WTC11 (cell line): Measurements from ENCODE around the gene MEIKIN. TPM values are rescaled to one million over a fixed set of nuclear protein-coding genes. Genes with fewer than 3 reads are reported as not detected.

ENCODE experiments used
- ATAC-seq: fragments of 200-7000 bp; cut with Tn5 transposase; 2 replicates; pipeline ENCODE4 v1.10.0; 2021; ENCODE audit warnings: mild to moderate bottlenecking, moderate library complexity
- CTCF ChIA-PET: fragments of 300-600 bp; sonication (Branson Sonifier 250); formaldehyde crosslinking; loops from one replicate; lab custom pipeline; 2021; ENCODE audit warnings: antibody characterized with exemption; lab: Charles Lee
- POLR2A ChIA-PET: fragments of 350-600 bp; sonication (Branson Sonifier 250); formaldehyde crosslinking; loops from one replicate; lab custom pipeline; 2021; ENCODE audit warnings: antibody characterized with exemption; lab: Charles Lee
- DNase-seq: peaks from one replicate; pipeline ENCODE4 v3.0.0; 2021; ENCODE audit warnings: low spot score
- H3K27ac Mint-ChIP-seq: 2 replicates; pipeline ENCODE4 v1.8.0; 2021; ENCODE audit warnings: mixed read lengths
- H3K27me3 Mint-ChIP-seq: 2 replicates; pipeline ENCODE4 v1.8.0; 2021; ENCODE audit warnings: low read depth, mild to moderate bottlenecking, moderate library complexity, mixed read lengths
- H3K36me3 Mint-ChIP-seq: 2 replicates; pipeline ENCODE4 v1.8.0; 2021; ENCODE audit warnings: mixed read lengths
- H3K4me1 Mint-ChIP-seq: 2 replicates; pipeline ENCODE4 v1.8.0; 2022; ENCODE audit warnings: mixed read lengths
- H3K4me3 Mint-ChIP-seq: 2 replicates; pipeline ENCODE4 v1.8.0; 2021; ENCODE audit warnings: mild to moderate bottlenecking, moderate library complexity, mixed read lengths
- H3K9me3 Mint-ChIP-seq: 2 replicates; pipeline ENCODE4 v1.8.0; 2021; ENCODE audit warnings: mixed read lengths
- E2F5 ChIP-seq: sonication (generic); formaldehyde crosslinking; IDR thresholded peaks from 2 replicates; pipeline ENCODE4 v1.8.1; 2022; ENCODE audit warnings: mild to moderate bottlenecking, moderate library complexity, missing genetic modification reagents
- ELF4 ChIP-seq: sonication (generic); formaldehyde crosslinking; IDR thresholded peaks from 2 replicates; pipeline ENCODE4 v1.8.1; 2022; ENCODE audit warnings: low read depth, mild to moderate bottlenecking, moderate library complexity, missing genetic modification reagents
- JUN ChIP-seq: sonication (generic); formaldehyde crosslinking; IDR thresholded peaks from 2 replicates; pipeline ENCODE4 v1.8.0; 2023; ENCODE audit warnings: mild to moderate bottlenecking, missing genetic modification reagents
- NFATC4 ChIP-seq: fragments of 250-450 bp; sonication (Bioruptor Pico); IDR thresholded peaks from 2 replicates; pipeline ENCODE4 v1.9.0; 2021; ENCODE audit warnings: mild to moderate bottlenecking
- PRDM15 ChIP-seq: sonication (generic); formaldehyde crosslinking; IDR thresholded peaks from 2 replicates; pipeline ENCODE4 v1.8.0; 2022; ENCODE audit warnings: missing genetic modification reagents
- RORB ChIP-seq: fragments of 250-450 bp; sonication (Bioruptor Pico); IDR thresholded peaks from 2 replicates; pipeline ENCODE4 v1.9.0; 2021; ENCODE audit warnings: mild to moderate bottlenecking
- TEAD4 ChIP-seq: sonication (generic); formaldehyde crosslinking; IDR thresholded peaks from 2 replicates; pipeline ENCODE4 v1.8.0; 2022; ENCODE audit warnings: mild to moderate bottlenecking, missing genetic modification reagents
- ZNF423 ChIP-seq: fragments of 250-450 bp; sonication (Bioruptor Pico); IDR thresholded peaks from 2 replicates; pipeline ENCODE4 v2.1.2; 2022; ENCODE audit warnings: mild to moderate bottlenecking, moderate library complexity
- ZNF512 ChIP-seq: sonication (generic); formaldehyde crosslinking; IDR thresholded peaks from 2 replicates; pipeline ENCODE4 v1.8.1; 2022; ENCODE audit warnings: missing genetic modification reagents, borderline replicate concordance
- ZNF671 ChIP-seq: fragments of 250-450 bp; sonication (Bioruptor Pico); IDR thresholded peaks from 2 replicates; pipeline ENCODE4 v1.8.0; 2021; ENCODE audit warnings: mild to moderate bottlenecking
- total RNA-seq: library from RNA; stranded (reverse); gene quantifications from 3 replicates; pipeline ENCODE4 v1.2.3, GENCODE V29; 2021
- TF ChIP-seq, protein P1 (sequence below): sonication (generic); formaldehyde crosslinking; IDR thresholded peaks from 2 replicates; pipeline ENCODE4 v1.8.1; 2022; ENCODE audit warnings: low read depth, mild to moderate bottlenecking, moderate library complexity, missing genetic modification reagents, borderline replicate concordance
- TF ChIP-seq, protein P2 (sequence below): sonication (generic); formaldehyde crosslinking; IDR thresholded peaks from 2 replicates; pipeline ENCODE4 v1.8.0; 2023; ENCODE audit warnings: mild to moderate bottlenecking, missing genetic modification reagents
- TF ChIP-seq, protein P3 (sequence below): sonication (generic); formaldehyde crosslinking; IDR thresholded peaks from 2 replicates; pipeline ENCODE4 v1.8.0; 2022; ENCODE audit warnings: mild to moderate bottlenecking, missing genetic modification reagents
- TF ChIP-seq, protein P4 (sequence below): sonication (generic); formaldehyde crosslinking; IDR thresholded peaks from 2 replicates; pipeline ENCODE4 v1.8.0; 2023; ENCODE audit warnings: missing genetic modification reagents, mild to moderate bottlenecking, borderline replicate concordance
- TF ChIP-seq, protein P5 (sequence below): sonication (generic); formaldehyde crosslinking; conservative IDR thresholded peaks from 2 replicates; pipeline ENCODE4 v1.8.1; 2023; ENCODE audit warnings: mild to moderate bottlenecking, low read depth, missing genetic modification reagents, moderate library complexity
- TF ChIP-seq, protein P6 (sequence below): fragments of 250-450 bp; sonication (Bioruptor Pico); IDR thresholded peaks from 2 replicates; pipeline ENCODE4 v2.1.2; 2022; ENCODE audit warnings: mild to moderate bottlenecking, moderate library complexity

Gene MEIKIN
- total RNA-seq, 1 experiment from 2014 or later, result not detected

DNA sequence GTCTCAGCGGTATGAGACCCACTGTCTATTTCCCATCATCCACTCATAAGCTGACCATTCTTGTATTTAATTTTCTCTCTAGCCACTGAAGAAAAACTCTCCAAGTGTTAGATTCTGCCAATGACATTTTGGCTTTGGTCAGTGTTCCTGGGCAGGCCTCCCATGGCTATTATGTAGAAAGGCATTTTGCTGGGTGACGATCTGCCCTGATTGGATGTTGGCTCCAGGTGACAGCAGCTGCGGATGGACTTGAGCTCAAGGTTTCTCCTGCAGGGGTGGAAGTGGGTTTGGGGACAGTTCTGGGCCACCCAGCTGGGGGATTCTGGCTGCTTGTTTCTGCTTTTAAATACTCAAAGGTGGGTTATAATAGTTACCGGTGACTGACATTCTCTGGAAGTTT lies 34.4 kb upstream of the MEIKIN start:
- ChIA-PET POLR2A (no interaction called here), CTCF (no interaction called here)
- no peak for ATAC-seq
- H3K9me3 Mint-ChIP-seq, result no peaks in the 10 kb centered on the region
- H3K36me3 Mint-ChIP-seq, result no peaks in the 10 kb centered on the region
- no peaks in the 10 kb centered on the region; the same call in 1 of the 2 replicates for H3K27me3 Mint-ChIP-seq
- DNase-seq, result no peak
- no peak overlapping the region for H3K4me3 Mint-ChIP-seq
- no peak overlapping the region for H3K27ac Mint-ChIP-seq
- H3K4me1 Mint-ChIP-seq, result peaks cover 11% of the 10 kb centered on the region
- TF ChIP-seq, protein P1, sequence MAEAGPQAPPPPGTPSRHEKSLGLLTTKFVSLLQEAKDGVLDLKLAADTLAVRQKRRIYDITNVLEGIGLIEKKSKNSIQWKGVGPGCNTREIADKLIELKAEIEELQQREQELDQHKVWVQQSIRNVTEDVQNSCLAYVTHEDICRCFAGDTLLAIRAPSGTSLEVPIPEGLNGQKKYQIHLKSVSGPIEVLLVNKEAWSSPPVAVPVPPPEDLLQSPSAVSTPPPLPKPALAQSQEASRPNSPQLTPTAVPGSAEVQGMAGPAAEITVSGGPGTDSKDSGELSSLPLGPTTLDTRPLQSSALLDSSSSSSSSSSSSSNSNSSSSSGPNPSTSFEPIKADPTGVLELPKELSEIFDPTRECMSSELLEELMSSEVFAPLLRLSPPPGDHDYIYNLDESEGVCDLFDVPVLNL (CRISPR knock-in tag), result no peak
- TF ChIP-seq, protein P2, sequence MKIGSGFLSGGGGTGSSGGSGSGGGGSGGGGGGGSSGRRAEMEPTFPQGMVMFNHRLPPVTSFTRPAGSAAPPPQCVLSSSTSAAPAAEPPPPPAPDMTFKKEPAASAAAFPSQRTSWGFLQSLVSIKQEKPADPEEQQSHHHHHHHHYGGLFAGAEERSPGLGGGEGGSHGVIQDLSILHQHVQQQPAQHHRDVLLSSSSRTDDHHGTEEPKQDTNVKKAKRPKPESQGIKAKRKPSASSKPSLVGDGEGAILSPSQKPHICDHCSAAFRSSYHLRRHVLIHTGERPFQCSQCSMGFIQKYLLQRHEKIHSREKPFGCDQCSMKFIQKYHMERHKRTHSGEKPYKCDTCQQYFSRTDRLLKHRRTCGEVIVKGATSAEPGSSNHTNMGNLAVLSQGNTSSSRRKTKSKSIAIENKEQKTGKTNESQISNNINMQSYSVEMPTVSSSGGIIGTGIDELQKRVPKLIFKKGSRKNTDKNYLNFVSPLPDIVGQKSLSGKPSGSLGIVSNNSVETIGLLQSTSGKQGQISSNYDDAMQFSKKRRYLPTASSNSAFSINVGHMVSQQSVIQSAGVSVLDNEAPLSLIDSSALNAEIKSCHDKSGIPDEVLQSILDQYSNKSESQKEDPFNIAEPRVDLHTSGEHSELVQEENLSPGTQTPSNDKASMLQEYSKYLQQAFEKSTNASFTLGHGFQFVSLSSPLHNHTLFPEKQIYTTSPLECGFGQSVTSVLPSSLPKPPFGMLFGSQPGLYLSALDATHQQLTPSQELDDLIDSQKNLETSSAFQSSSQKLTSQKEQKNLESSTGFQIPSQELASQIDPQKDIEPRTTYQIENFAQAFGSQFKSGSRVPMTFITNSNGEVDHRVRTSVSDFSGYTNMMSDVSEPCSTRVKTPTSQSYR (CRISPR knock-in tag), result no peak
- TF ChIP-seq RORB (no peak), JUN (CRISPR knock-in tag) (no peak), ELF4 (CRISPR knock-in tag) (no peak), ZNF423 (no peak)
- TF ChIP-seq, protein P3, sequence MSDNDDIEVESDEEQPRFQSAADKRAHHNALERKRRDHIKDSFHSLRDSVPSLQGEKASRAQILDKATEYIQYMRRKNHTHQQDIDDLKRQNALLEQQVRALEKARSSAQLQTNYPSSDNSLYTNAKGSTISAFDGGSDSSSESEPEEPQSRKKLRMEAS (CRISPR knock-in tag), result no peak
- TF ChIP-seq, protein P4, sequence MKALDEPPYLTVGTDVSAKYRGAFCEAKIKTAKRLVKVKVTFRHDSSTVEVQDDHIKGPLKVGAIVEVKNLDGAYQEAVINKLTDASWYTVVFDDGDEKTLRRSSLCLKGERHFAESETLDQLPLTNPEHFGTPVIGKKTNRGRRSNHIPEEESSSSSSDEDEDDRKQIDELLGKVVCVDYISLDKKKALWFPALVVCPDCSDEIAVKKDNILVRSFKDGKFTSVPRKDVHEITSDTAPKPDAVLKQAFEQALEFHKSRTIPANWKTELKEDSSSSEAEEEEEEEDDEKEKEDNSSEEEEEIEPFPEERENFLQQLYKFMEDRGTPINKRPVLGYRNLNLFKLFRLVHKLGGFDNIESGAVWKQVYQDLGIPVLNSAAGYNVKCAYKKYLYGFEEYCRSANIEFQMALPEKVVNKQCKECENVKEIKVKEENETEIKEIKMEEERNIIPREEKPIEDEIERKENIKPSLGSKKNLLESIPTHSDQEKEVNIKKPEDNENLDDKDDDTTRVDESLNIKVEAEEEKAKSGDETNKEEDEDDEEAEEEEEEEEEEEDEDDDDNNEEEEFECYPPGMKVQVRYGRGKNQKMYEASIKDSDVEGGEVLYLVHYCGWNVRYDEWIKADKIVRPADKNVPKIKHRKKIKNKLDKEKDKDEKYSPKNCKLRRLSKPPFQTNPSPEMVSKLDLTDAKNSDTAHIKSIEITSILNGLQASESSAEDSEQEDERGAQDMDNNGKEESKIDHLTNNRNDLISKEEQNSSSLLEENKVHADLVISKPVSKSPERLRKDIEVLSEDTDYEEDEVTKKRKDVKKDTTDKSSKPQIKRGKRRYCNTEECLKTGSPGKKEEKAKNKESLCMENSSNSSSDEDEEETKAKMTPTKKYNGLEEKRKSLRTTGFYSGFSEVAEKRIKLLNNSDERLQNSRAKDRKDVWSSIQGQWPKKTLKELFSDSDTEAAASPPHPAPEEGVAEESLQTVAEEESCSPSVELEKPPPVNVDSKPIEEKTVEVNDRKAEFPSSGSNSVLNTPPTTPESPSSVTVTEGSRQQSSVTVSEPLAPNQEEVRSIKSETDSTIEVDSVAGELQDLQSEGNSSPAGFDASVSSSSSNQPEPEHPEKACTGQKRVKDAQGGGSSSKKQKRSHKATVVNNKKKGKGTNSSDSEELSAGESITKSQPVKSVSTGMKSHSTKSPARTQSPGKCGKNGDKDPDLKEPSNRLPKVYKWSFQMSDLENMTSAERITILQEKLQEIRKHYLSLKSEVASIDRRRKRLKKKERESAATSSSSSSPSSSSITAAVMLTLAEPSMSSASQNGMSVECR (CRISPR knock-in tag), result no peak
- TF ChIP-seq, protein P5, sequence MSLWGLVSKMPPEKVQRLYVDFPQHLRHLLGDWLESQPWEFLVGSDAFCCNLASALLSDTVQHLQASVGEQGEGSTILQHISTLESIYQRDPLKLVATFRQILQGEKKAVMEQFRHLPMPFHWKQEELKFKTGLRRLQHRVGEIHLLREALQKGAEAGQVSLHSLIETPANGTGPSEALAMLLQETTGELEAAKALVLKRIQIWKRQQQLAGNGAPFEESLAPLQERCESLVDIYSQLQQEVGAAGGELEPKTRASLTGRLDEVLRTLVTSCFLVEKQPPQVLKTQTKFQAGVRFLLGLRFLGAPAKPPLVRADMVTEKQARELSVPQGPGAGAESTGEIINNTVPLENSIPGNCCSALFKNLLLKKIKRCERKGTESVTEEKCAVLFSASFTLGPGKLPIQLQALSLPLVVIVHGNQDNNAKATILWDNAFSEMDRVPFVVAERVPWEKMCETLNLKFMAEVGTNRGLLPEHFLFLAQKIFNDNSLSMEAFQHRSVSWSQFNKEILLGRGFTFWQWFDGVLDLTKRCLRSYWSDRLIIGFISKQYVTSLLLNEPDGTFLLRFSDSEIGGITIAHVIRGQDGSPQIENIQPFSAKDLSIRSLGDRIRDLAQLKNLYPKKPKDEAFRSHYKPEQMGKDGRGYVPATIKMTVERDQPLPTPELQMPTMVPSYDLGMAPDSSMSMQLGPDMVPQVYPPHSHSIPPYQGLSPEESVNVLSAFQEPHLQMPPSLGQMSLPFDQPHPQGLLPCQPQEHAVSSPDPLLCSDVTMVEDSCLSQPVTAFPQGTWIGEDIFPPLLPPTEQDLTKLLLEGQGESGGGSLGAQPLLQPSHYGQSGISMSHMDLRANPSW (CRISPR knock-in tag), result no peak

- no peak overlapping the region for H3K27ac Mint-ChIP-seq
- no peak for TF ChIP-seq TEAD4 (CRISPR knock-in tag)
- TF ChIP-seq ZNF671, result no peak
- TF ChIP-seq PRDM15, result no peak
- TF ChIP-seq ZNF512 (CRISPR knock-in tag), result no peak
- no peak for TF ChIP-seq NFATC4 (CRISPR knock-in tag)
- TF ChIP-seq, protein P6, sequence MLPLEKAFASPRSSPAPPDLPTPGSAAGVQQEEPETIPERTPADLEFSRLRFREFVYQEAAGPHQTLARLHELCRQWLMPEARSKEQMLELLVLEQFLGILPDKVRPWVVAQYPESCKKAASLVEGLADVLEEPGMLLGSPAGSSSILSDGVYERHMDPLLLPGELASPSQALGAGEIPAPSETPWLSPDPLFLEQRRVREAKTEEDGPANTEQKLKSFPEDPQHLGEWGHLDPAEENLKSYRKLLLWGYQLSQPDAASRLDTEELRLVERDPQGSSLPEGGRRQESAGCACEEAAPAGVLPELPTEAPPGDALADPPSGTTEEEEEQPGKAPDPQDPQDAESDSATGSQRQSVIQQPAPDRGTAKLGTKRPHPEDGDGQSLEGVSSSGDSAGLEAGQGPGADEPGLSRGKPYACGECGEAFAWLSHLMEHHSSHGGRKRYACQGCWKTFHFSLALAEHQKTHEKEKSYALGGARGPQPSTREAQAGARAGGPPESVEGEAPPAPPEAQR (CRISPR knock-in tag), result no peak
- no peak for TF ChIP-seq E2F5 (CRISPR knock-in tag)
Measured at GRCh38 chr5:131977212-131977604, 31.7 kb upstream of the MEIKIN start.

More at GRCh38 chr5:131977212-131977604, 31.7 kb upstream of the MEIKIN start:
- H3K36me3 Mint-ChIP-seq, result no peaks in the 10 kb centered on the region
- CTCF ChIA-PET, result no interaction called here
- H3K27me3 Mint-ChIP-seq, result no peaks in the 10 kb centered on the region; the same call in 1 of the 2 replicates
- POLR2A ChIA-PET, result no interaction called here
- H3K4me1 Mint-ChIP-seq, result peaks cover 15% of the 10 kb centered on the region
- DNase-seq (no peak), ATAC-seq (no peak)
- no peak overlapping the region for H3K4me3 Mint-ChIP-seq
- H3K9me3 Mint-ChIP-seq, result no peaks in the 10 kb centered on the region
